HepG2 (cell line): ENCODE results near the gene ARHGEF39. TPM values are rescaled to one million over a fixed set of nuclear protein-coding genes. Genes with fewer than 3 reads are reported as not detected.

ENCODE experiments used
- BORCS8-MEF2B ChIP-seq: sonication (generic); formaldehyde crosslinking; IDR thresholded peaks from 2 replicates; pipeline ENCODE4 v1.8.0; 2022; ENCODE audit warnings: mild to moderate bottlenecking, missing genetic modification reagents
- CAMTA2 ChIP-seq: sonication (generic); formaldehyde crosslinking; IDR thresholded peaks from 2 replicates; pipeline ENCODE4 v1.4.0; 2020; ENCODE audit warnings: mild to moderate bottlenecking, missing genetic modification reagents, borderline replicate concordance
- EED ChIP-seq: sonication (generic); formaldehyde crosslinking; IDR thresholded peaks from 2 replicates; pipeline ENCODE4 v1.5.0; 2020; ENCODE audit warnings: mild to moderate bottlenecking, missing genetic modification reagents
- FOSL2 ChIP-seq: sonication (generic); formaldehyde crosslinking; IDR thresholded peaks from 2 replicates; pipeline ENCODE4 v1.4.0; 2020; ENCODE audit warnings: missing genetic modification reagents
- GMEB2 ChIP-seq: IDR thresholded peaks from 2 replicates; pipeline ENCODE4 v1.6.1; 2016; ENCODE audit warnings: missing biosample characterization, missing genetic modification reagents, low read depth
- HNF1B ChIP-seq: sonication (generic); formaldehyde crosslinking; IDR thresholded peaks from 2 replicates; pipeline ENCODE4 v1.5.1; 2020; ENCODE audit warnings: mild to moderate bottlenecking, moderate library complexity, missing genetic modification reagents
- KLF16 ChIP-seq, 2 experiments: sonication (generic) in 1 of 2; formaldehyde crosslinking in 1 of 2; IDR thresholded peaks; 2 replicates each; pipeline versions ENCODE4 v1.6.1 to v1.8.0; 2016 to 2023; ENCODE audit warnings: missing genetic modification reagents in 2 of 2, missing compliant biosample characterization in 1 of 2
- MAF1 ChIP-seq: sonication (generic); formaldehyde crosslinking; IDR thresholded peaks from 2 replicates; pipeline ENCODE4 v1.5.0; 2020; ENCODE audit warnings: missing genetic modification reagents, borderline replicate concordance
- MTA1 ChIP-seq: sonication (generic); formaldehyde crosslinking; IDR thresholded peaks from 2 replicates; pipeline ENCODE4 v1.4.0; 2020; ENCODE audit warnings: missing genetic modification reagents, mild to moderate bottlenecking, borderline replicate concordance
- NFYC ChIP-seq: IDR thresholded peaks from 2 replicates; pipeline ENCODE4 v1.6.1; 2016; ENCODE audit warnings: missing genetic modification reagents, missing compliant biosample characterization
- PHF8 ChIP-seq: sonication (generic); formaldehyde crosslinking; IDR thresholded peaks from 2 replicates; pipeline ENCODE4 v1.5.0; 2020; ENCODE audit warnings: missing genetic modification reagents
- RAD51 ChIP-seq: fragments of 450-650 bp; IDR thresholded peaks from 2 replicates; pipeline ENCODE4 v1.6.1; 2016; ENCODE audit warnings: borderline replicate concordance
- SMARCC2 ChIP-seq: fragments of 450-650 bp; IDR thresholded peaks from 2 replicates; pipeline ENCODE4 v1.6.1; 2017; ENCODE audit warnings: antibody characterized with exemption, mild to moderate bottlenecking
- SOX5 ChIP-seq: IDR thresholded peaks from 2 replicates; pipeline ENCODE4 v1.6.1; 2016; ENCODE audit warnings: borderline replicate concordance
- TAF15 ChIP-seq: fragments of 200-400 bp; formaldehyde crosslinking; IDR thresholded peaks from one replicate; pipeline ENCODE4 v1.6.1; 2018; ENCODE audit warnings: mild to moderate bottlenecking, low read depth, low read length; ENCODE audit not compliant: poor library complexity, severe bottlenecking
- ZFP36 ChIP-seq: fragments of 150-350 bp; IDR thresholded peaks from 2 replicates; pipeline ENCODE4 v1.6.1; 2018; ENCODE audit warnings: borderline replicate concordance, low read length, low read depth; ENCODE audit not compliant: partially characterized antibody
- ZMYM2 ChIP-seq: sonication (generic); formaldehyde crosslinking; IDR thresholded peaks from 2 replicates; pipeline ENCODE4 v1.8.0; 2022; ENCODE audit warnings: mild to moderate bottlenecking, missing genetic modification reagents
- ZNF484 ChIP-seq: sonication (generic); formaldehyde crosslinking; IDR thresholded peaks from 2 replicates; pipeline ENCODE4 v1.5.1; 2020; ENCODE audit warnings: mild to moderate bottlenecking, low read depth, missing genetic modification reagents, borderline replicate concordance
- ZNF616 ChIP-seq: sonication (generic); formaldehyde crosslinking; IDR thresholded peaks from 2 replicates; pipeline ENCODE4 v1.5.0; 2020; ENCODE audit warnings: low read depth, mild to moderate bottlenecking, missing genetic modification reagents
- ZNF740 ChIP-seq: sonication (generic); formaldehyde crosslinking; IDR thresholded peaks from 2 replicates; pipeline ENCODE4 v1.4.0; 2020; ENCODE audit warnings: missing genetic modification reagents
- ZNF784 ChIP-seq: sonication (generic); formaldehyde crosslinking; IDR thresholded peaks from 2 replicates; pipeline ENCODE4 v1.5.1; 2020; ENCODE audit warnings: missing genetic modification reagents, mild to moderate bottlenecking, borderline replicate concordance
- ZNF788 ChIP-seq: sonication (generic); formaldehyde crosslinking; IDR thresholded peaks from 2 replicates; pipeline ENCODE4 v1.5.0; 2020; ENCODE audit warnings: mild to moderate bottlenecking, missing genetic modification reagents, borderline replicate concordance
- ZXDC ChIP-seq: sonication (generic); formaldehyde crosslinking; IDR thresholded peaks from 2 replicates; pipeline ENCODE4 v1.5.0; 2020; ENCODE audit warnings: mild to moderate bottlenecking, missing genetic modification reagents
- polyA plus RNA-seq, 8 experiments: library from polyadenylated mRNA; depleted of rRNA in 3 of 8; stranded (reverse) in 7 of 8; unstranded in 1 of 8; fragments of >200 nt; fragmentation: Illumina TruSeq in 4 of 8; extraction: Trizol in 4 of 8; gene quantifications; 2 replicates each; pipeline versions ENCODE4 v1.2.1 to v1.2.3, GENCODE V29; 2011 to 2016; ENCODE audit warnings: low read depth in 4 of 8, missing spikeins in 1 of 8, mixed read lengths in 1 of 8; ENCODE audit not compliant: insufficient read depth in 1 of 8
- total RNA-seq, 5 experiments: library from RNA; depleted of rRNA; stranded (reverse); fragments of >200 nt; fragmentation: Illumina TruSeq; extraction: Trizol; gene quantifications; 2 replicates each; pipeline ENCODE4 v1.2.3, GENCODE V29; 2016; ENCODE audit warnings: low read depth in 1 of 5

Gene ARHGEF39
- total and polyA plus RNA-seq, 2 of the 13 experiments (the other 11 are each of a cell fraction or from before 2014, with no cell fraction given) = 11.2 to 12.3 TPM

GRCh38 chr9:35657546-35658136 is 7.4 kb downstream of the ARHGEF39 start, which contains the start of gene RMRP (continued):
- TF ChIP-seq ZXDC (CRISPR knock-in tag) (peak; percentile 74), SOX5 (peak; percentile 81), GMEB2 (CRISPR knock-in tag) (peak; percentile 89), TAF15 (peak; percentile 71), CAMTA2 (CRISPR knock-in tag) (no peak), ZNF740 (CRISPR knock-in tag) (no peak), RAD51 (no peak; the same call in 1 of the 2 replicates), ZNF784 (peak; percentile 53; the same call in 1 of the 2 replicates), FOSL2 (CRISPR knock-in tag) (peak; percentile 80), ZFP36 (no peak), HNF1B (peak; percentile 99), ZNF484 (CRISPR knock-in tag) (0 out of 2 replicates have a peak, but pooled peaks have one; percentile 39), KLF16 (CRISPR knock-in tag; IDR thresholded peaks at IDR 0.05) (peak in 1 of 2 experiments; percentile 98; a peak in 2 of 4 replicates), MTA1 (CRISPR knock-in tag) (peak; percentile 94), EED (CRISPR knock-in tag) (peak; percentile 96), MAF1 (CRISPR knock-in tag) (peak; percentile 100), ZNF616 (CRISPR knock-in tag) (peak; percentile 89), ZNF788 (CRISPR knock-in tag) (peak; percentile 99), NFYC (CRISPR knock-in tag) (peak; percentile 53; the same call in 1 of the 2 replicates), SMARCC2 (no peak), BORCS8-MEF2B (CRISPR knock-in tag) (peak; percentile 94), ZMYM2 (peak; percentile 89), PHF8 (CRISPR knock-in tag) (peak; percentile 22; the same call in 1 of the 2 replicates)
